Right lobe of liver (tissue), 4 donors: ENCODE measurements around the gene ZPLD1.

Experiments
- POLR2A ChIP-seq: fragments of 450-650 bp; IDR thresholded peaks from one replicate; pipeline ENCODE4 v1.6.1; 2017; ENCODE audit warnings: antibody characterized with exemption, mild to moderate bottlenecking
- TF ChIP-seq, protein P1 (sequence below), 4 donors: fragments of 200-600 bp in 3 of 4; fragments of 450-650 bp in 1 of 4; IDR thresholded peaks; one replicate each; pipeline versions ENCODE4 v1.5.1 to v1.8.0; 2016 to 2022; ENCODE audit warnings: antibody characterized with exemption in 4 of 4, mild to moderate bottlenecking in 2 of 4
- donor health status: DM: no; HTN: no; CAD: no.
- donor health status: DM: no; HTN: no; CAD: no.
- donor health status: DM: no; HTN: yes; CAD: no.

GRCh38 chr3:102464261-102464660 is 29.4 kb downstream of the ZPLD1 start:
- TF ChIP-seq, protein P1, sequence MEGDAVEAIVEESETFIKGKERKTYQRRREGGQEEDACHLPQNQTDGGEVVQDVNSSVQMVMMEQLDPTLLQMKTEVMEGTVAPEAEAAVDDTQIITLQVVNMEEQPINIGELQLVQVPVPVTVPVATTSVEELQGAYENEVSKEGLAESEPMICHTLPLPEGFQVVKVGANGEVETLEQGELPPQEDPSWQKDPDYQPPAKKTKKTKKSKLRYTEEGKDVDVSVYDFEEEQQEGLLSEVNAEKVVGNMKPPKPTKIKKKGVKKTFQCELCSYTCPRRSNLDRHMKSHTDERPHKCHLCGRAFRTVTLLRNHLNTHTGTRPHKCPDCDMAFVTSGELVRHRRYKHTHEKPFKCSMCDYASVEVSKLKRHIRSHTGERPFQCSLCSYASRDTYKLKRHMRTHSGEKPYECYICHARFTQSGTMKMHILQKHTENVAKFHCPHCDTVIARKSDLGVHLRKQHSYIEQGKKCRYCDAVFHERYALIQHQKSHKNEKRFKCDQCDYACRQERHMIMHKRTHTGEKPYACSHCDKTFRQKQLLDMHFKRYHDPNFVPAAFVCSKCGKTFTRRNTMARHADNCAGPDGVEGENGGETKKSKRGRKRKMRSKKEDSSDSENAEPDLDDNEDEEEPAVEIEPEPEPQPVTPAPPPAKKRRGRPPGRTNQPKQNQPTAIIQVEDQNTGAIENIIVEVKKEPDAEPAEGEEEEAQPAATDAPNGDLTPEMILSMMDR (IDR thresholded peaks at IDR 0.05): no peak
- TF ChIP-seq POLR2A: no peak
